NK-92 (cell line): ENCODE data around the gene THSD7B.
"Not testable (repeated sequence)": the region's sequence is repeated elsewhere in the genome, so short reads cannot be mapped to it uniquely, and the experiment has no call there.

Experiments
- DNase-seq: peaks from one replicate; lab custom pipeline; 2025; ENCODE audit not compliant: unreplicated experiment; lab: John Stamatoyannopoulos, UW

Gene THSD7B

GRCh38 chr2:137672989-137673552 lies 907.7 kb downstream of the THSD7B start:
- no peak for DNase-seq

GRCh38 chr2:137674991-137675390 lies 909.6 kb downstream of the THSD7B start:
- DNase-seq, result no peak

- DNase-seq, result no peak
Observed at GRCh38 chr2:137675584-137676327, 910.4 kb downstream of the THSD7B start.

- DNase-seq, result no peak
Observed at GRCh38 chr2:137676346-137676745, 911.0 kb downstream of the THSD7B start.

GRCh38 chr2:137677466-137677865 lies 912.1 kb downstream of the THSD7B start:
- DNase-seq, result no peak

GRCh38 chr2:137689549-137689948 lies 924.2 kb downstream of the THSD7B start:
- DNase-seq, result no peak

- DNase-seq, result no peak
Observed at GRCh38 chr2:137693534-137693933, 928.2 kb downstream of the THSD7B start.

- DNase-seq, result no peak
Observed at GRCh38 chr2:137696916-137697315, 931.6 kb downstream of the THSD7B start.

- DNase-seq, result not testable (repeated sequence)
Observed at GRCh38 chr2:137700250-137700649, 934.9 kb downstream of the THSD7B start.

- no peak for DNase-seq
Observed at GRCh38 chr2:137700681-137701080, 935.3 kb downstream of the THSD7B start.

- DNase-seq, result no peak
Observed at GRCh38 chr2:137705296-137705695, 940.0 kb downstream of the THSD7B start.

GRCh38 chr2:137706786-137707613 lies 941.7 kb downstream of the THSD7B start:
- no peak for DNase-seq

GRCh38 chr2:137708311-137708710 lies 943.0 kb downstream of the THSD7B start:
- no peak for DNase-seq

GRCh38 chr2:137715731-137716191 lies 950.4 kb downstream of the THSD7B start:
- DNase-seq, result no peak

GRCh38 chr2:137718786-137719185 lies 953.4 kb downstream of the THSD7B start:
- DNase-seq, result no peak

GRCh38 chr2:137721733-137722132 lies 956.4 kb downstream of the THSD7B start:
- no peak for DNase-seq

GRCh38 chr2:137724912-137725311 lies 959.6 kb downstream of the THSD7B start:
- DNase-seq, result no peak
